CD4-positive, alpha-beta T cell treated with Interleukin-12 subunit alpha and Interleukin-12 subunit beta, for 1 hour (primary cell): ENCODE data around the gene NKAIN4.
"Not testable (repeated sequence)": the region's sequence is repeated elsewhere in the genome, so short reads cannot be mapped to it uniquely, and the experiment has no call there.

Experiments used
- DNase-seq: peaks from one replicate; pipeline ENCODE4 v3.0.0-alpha.2; 2020

Gene NKAIN4

DNA sequence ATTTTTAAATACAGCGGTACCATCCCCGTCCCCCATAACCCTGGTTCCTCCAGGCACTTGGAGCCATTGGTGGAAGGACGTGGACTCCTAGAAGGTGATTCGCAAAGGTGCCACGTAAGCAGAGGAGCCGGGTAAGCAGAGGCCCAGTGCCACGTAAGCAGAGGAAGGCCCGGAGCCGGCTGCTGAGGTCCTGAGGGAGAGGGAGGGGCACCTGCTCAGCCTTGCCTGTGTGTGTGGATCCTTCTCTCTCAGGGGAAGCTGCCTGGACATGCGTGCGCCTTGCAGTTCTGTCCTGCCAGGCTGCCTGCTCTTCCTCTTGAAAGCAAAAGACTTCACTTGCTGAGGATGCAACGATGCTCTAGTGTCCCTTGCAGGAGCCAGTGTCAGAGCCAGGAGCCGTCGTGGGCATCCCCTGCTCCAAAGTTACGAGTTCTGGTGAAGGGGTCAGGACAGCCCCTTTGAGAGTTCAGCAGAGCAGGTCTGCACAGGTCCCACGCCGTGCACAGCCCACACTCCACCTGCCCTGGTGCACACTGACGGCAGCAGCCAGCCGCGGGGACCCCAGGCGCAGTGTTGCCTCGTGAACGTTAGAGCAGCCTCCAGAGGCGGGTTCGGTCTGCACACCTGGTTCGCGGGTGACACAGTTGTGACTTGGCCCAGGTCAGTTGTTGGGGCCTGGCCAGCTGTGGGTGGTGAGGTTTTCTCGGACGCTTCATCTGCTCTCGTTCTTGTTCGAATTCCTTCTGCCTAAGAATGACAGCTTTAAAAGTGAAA lies 1.9 kb upstream of the NKAIN4 start:
- no peak for DNase-seq

DNA sequence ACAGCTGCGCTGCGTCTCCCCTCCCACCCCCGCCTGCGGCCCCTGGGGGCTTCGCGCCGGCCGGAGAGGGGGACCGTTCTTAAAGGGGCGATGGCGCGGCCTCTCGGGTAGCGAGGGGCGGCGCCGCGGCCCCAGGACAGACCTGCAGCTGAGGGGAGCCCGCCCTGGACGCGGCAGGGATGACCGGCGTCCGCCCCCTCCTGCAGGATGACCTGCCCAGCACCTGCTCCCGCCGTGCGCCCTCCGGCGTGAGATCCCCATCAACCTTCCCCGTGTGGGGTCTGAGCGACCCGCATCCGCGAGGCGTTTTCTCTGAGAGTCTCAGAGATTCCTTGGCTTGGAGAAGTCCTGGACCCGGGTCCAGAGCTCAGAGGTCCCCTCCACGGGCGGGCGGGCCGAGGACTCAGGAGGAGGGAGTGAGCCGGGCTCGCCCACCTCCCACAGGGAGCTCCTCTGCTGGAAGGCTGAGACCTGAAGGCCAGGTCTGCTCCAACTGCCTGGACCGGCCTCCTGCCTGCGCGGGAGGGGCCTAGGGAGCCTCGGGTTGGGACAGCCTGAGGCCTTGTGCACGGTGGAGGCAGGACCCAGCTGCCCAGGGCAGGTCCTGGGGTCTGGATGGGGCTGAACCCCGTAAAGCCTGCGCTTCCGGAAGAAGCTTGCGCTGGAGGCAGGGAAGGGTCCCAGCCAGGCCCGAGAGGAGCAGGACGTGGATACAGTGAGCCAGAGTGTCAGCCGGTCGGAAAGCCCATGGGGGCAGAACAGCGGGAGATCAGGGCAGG lies 532 bp upstream of the NKAIN4 start:
- no peak for DNase-seq

DNA sequence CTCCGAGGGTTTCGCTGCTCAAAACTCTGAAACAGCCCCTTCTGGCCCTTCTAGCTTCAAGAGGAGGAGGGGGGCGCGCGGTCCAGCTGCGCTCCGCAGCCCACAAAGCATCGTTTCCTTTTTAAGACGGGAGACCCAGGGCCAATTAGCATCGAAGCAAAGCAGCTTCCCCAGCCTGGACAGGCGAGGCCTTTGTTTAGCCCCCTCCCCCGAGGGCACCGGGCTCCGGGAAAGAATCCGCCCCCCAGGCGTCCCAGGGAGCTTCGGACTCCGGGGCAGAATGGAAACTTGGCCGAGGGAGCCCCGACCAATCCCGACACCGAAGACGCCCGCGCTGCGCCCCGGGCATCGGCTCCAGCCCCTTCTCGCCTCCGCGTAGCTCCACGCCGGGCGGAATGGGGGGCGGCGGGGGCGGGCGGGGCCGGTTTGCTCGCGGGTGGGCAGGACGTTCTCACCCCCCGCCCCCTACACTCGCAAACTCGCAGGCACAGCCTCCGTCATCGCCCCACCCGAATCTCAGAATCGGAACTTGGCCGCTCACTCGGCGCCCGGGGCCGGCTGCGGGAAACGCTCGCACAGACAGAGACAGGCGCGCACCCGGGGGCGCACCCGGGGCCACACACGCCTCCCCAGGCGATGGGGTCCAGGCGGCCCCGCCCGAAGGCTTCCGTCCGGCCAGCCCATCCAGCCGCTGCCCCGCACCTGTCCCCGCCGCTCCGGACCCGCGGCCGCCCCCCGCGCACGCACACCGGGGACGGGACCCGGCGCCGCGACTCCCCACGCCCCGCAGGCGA lies 628 bp downstream of the NKAIN4 start:
- no peak for DNase-seq

DNA sequence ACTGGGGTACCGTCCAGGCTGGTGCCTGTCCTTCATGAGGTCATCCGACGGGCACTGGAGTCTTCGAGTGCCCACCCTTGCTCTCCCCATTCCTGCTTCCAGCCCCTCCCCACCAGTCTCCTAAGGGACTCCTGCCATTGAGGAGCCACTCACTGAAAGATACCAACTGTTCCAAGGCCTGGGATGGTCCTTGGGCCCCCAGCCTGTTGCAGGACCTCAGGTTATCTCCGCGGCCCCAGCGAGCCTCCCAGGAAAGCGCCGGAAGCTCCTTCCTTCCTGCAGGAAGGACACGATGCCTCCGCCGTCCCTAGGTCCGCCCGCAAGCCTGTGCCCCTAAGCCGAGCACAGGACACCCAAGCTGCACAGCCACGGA lies 1.2 kb downstream of the NKAIN4 start:
- no peak for DNase-seq

DNA sequence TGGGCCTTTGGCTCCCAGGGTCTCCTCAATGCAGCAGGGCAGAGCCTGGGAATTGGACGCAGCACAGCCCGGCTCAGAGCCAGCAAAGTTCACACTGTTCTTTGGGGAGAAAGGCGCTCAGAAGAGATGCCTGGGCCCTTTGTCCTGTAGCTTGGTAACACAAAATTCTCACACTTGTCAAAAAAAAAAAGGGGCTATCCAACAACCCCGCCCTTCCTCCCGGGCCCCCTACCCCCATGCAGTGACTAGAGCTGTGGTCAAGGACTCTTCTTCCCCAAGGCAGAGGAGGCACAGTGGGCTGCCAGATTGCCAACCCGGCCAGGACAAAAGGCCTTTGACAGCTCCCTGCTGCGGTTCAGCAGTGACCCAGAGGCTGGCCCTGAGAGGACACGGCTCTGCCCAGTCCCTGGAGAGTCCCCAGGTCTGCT lies 2.0 kb downstream of the NKAIN4 start:
- no peak for DNase-seq

DNA sequence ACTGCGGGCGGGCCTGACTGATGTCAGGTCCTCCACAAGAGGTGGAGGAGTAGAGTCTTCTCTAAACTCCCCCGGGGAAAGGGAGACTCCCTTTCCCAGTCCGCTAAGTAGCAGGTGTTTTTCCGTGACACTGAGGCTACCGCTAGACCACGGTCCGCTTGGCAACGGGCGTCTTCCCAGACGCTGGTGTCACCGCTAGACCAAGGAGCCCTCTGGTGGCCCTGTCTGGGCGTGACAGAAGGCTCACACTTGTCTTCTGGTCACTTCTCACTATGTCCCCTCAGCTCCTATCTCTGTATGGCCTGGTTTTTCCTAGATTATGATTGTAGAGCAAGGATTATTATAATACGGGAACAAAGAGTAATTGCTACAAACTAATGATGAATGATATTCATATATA lies 2.9 kb downstream of the NKAIN4 start:
- DNase-seq = not testable (repeated sequence)

DNA sequence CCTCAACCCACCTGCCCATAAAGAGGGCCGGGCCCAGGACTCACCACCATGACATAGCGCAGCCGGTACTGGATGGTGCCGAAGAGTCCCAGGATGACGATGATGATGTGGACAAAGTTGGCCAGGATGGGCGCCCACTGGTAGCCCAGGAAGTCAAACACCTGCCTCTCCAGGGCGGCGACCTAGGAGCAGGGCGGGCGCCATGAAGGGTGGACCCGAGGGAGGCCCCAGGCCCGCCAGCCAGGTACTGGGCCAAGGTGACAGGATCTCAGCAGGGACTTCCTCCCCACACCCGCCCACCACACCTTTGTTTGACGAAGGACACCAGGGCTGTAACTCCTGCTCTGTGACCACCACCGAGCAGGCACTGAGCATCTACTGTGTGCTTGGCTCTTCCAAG lies 4.4 kb downstream of the NKAIN4 start:
- DNase-seq = no peak

DNA sequence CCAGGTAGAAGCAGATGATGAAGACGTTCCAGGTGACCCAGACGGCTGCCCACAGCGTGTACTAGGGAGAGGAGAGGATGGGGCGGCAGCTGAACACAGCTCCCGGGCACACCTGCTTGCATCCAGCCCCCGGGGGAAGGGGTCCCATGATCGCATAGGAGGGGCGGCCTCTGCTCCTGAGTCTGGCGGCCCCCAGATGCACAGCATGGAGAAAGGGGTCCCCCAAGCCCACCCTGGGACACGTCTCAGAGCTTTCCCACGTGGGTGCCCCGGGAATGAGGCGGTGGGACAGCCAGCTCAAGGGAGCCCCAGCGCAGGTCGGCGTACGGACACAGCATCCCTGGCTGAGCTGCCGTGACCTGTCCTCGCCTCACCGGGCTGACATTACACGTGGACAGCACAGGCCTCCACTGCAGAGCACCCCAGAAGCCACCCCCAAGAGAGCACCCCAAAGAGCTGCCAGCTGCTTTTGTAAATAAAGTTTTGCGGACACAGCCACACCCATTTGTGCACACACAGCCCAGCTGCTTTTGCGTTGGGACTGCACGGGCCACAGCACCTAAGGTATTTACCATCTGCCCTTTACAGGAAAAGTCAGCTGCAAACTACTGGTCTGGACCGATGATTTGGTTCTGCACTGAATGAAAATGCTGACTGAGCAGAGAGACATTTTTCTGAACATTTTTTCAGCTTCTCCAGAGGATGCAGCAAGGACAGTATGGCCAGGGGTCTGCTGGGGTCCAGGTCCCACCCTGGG lies 5.2 kb downstream of the NKAIN4 start:
- no peak for DNase-seq

DNA sequence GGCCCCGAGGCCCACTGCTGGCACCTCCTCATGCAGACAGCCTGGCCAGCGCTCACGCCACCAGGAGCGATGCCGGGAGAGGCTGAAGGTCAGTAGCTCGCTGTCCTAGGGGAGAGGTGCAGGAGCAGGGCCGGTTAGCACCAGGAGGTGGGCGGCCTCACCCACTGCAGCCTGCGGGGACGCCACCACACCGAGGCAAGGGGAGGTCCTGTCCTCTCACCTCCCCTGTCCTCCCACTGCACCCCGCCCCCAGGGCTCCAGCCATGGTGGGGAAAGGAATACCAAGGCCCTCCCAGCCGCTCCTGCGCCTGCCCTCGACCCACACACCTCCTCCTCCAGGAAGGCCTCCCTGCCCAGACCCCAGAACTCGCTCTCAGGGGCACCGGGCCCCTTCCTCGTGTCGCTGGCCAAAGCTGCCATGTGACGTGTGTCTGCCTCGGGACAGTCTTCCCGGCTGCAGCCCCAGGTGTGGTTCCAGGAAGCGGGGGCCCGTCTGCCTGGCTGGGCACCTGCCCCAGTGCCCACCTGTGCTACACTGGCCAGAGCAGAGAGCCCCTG lies 6.5 kb downstream of the NKAIN4 start:
- DNase-seq = no peak

DNA sequence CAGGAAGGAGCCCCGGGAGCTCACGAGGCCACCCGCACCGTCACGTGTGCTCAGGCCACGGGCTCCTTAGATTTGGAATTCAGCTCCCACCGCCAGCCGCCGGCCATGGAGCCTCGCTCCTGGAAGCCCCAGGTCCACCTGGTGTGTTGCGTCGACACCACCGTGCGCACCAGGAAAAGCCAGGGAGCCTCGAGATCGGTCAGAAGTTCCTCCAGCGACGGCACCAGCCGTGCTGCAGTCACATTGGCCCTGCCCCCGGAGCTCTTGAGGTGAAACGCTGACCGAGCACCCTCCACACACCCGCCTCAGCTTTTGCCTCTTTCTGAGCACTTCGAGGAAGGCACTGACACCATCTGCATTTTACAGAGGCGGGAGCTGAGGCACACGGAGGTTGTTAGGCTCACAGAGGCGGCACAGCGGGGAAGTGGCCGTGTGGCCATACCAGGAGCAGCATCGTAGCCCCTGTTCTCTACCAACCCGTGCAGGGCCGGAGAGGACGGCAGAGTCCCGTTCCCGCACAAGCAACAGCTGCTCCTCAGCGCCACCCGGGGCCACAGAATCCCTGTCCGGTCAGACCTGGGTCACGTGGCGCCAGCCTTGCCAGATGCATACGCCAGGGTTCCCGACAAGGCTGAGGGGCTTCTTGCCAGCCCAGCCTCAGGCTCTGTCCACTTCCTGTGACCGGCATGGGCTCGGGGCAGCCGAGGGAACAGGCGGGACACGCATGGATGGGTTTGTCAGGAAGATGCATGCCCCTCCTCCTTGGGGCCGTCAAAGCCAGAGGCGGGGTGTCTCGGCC lies 7.6 kb downstream of the NKAIN4 start:
- no peak for DNase-seq

DNA sequence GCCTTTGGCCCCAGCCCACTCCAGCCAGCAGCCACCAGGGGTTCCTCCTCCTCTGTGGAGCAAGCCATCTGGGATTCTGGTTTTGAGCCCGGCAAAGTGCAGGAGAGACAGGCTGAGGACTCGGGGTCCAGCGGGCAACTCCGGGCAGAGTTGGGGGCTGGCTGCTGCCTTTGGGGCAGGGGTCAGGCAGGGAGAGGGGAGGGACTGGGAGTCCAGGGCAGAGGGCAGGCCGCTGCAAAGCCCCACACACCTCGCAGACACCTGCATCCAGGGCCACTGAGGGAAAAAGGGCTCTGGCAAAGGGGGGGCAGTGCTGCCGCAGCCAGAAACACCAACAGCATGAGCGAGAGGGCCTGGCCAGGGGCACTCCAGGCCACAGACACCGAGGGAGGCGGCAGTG lies 9.8 kb downstream of the NKAIN4 start:
- no peak for DNase-seq

DNA sequence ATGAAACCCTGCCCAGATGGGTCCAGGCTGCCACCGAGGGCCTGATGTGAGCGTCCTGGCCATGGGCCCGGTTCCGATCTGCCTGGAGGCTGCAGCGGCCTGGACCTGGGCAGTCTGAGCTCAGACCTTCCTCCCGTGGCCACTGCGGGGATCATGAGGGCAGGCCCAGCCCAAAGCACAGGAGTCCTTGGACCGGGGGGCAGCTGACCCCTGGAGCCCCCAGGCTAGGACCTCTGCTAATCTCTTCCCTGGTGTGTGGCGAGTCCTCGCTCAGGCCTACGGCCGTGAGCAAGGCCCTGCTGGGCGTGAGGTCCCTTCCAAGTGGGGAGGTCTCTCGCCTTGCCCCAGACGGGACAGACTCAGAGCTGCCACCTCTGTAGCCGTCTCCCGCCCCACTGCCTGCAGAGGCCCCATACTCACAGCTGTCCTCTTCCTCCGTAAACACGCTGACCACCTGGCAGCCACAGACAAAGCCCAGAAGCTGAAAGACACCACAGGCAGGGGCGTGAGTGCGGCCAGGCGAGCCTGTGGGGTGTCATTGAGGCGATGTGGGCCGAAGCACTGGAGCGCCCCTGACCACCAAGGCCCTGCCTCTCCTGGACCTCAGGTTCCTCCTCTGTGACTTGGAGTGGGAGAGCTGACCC lies 10.5 kb downstream of the NKAIN4 start:
- DNase-seq = no peak

DNA sequence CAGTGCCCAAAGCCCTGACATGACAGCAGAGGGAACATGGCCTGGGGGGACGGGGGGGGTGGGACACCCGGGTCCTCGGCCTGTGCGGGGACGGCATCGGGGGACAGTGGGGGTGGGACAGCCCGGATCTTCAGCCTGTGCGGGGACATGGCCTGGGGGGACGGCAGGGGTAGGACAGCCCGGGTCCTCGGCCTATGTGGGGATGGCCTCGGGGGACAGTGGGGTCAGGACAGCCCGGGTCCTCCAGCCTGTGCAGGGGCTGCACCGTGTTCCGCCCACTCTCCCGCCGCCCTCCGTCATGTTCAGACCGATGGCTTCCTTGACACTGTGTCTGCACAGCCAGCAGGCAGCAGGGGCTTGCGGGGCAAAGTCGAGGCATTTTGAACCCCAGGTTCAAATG lies 11.5 kb downstream of the NKAIN4 start:
- DNase-seq = no peak

DNA sequence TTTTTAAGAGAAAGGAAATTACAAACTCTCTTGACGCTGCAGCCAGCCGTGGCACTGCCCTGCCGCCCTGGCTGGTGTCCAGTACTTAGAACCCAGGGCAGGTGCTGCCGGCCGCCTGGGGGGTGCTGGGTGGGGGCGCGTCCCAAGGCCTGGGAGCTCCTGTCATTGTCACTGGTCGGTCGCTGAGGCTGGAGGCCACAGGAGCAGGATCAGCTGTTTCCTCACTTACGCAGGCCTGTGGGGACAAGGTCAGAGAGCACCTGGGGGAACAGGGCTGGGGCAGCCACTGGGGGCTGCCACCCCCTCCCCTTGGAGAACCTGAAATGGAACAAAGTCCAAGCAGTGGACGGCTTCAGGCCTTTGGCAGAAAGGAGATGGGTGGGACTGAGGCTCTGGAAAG lies 13.0 kb downstream of the NKAIN4 start:
- DNase-seq = no peak

DNA sequence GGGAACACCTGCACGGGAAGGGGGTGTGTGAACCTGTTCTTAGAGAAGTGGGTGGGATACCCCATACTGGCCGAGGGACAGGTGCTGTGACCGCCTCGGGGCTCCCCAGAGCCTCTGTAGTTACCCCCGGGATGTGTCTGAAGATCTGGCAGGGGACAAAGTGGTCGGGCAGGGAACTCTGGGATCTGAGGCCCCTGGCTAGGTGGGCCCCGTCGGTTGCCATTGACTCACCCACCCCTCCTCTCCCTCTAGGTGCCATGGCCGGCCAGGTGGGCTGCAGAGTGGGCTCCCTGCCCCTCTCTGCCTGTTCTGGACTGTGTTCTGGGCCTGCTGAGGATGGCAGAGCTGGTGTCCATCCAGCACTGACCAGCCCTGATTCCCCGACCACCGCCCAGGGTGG lies 14.3 kb downstream of the NKAIN4 start:
- DNase-seq = no peak

DNA sequence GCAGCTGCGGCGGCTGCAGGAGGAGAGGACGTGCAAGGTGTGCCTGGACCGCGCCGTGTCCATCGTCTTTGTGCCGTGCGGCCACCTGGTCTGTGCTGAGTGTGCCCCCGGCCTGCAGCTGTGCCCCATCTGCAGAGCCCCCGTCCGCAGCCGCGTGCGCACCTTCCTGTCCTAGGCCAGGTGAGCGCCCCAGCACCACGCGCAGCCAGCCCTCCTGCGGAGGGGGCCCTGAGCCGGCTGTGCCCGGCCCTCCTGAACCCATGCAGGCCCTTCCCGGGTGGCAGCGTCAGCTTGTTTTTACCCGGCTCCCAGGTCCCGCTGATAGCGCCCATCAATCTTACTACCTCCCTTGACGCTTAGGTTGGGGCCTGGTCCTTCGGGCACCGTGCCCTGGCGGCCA lies 14.8 kb downstream of the NKAIN4 start:
- no peak for DNase-seq

DNA sequence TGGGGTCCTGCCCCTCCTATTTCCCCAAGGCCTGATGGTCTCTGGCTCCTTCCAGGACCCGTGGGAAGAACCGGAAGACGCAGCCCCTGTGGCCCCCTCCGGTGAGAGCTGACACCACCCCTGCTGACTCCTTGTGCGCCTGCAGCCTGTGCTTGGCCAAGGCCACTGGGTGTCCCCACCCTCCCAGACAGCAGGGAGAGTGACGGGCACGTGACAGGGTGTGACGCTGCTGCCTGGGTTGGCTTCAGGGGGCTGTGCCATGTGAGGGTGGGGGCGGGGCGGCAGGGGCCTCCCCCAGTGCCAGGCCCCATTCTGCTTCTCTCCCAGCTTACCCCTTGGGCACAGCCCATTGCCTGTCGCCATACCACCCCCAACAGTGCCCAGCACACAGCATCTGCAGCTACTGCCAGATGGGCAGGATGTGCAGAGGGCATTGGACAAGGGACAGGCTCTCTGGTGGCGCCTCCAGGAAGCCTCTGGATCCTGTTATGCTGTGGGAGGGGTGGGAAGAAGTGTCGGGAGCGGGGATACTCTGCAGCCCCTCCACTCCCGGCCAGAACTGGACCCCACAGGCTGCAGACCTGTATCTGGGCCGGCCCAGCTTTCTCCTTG lies 15.6 kb downstream of the NKAIN4 start:
- no peak for DNase-seq

DNA sequence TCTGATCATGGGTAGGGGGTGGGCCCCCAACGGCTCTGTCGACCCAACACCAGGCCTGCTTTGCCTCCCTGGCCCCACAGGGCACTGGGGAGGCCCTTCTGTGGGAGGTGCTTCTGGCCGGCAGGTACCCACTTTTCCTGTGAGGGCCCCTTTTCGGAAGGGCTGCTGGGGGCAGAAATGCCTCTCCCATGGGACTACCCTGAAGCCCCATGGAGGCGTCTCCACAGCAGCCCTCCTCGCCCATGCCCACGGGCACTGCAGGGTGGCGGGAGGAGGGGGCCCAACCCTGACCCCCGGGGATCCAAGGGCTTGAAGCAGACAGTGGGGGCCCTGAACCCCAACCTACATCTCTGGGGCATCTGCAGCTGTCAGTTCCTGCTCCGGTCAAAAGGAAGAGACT lies 16.2 kb downstream of the NKAIN4 start:
- no peak for DNase-seq

DNA sequence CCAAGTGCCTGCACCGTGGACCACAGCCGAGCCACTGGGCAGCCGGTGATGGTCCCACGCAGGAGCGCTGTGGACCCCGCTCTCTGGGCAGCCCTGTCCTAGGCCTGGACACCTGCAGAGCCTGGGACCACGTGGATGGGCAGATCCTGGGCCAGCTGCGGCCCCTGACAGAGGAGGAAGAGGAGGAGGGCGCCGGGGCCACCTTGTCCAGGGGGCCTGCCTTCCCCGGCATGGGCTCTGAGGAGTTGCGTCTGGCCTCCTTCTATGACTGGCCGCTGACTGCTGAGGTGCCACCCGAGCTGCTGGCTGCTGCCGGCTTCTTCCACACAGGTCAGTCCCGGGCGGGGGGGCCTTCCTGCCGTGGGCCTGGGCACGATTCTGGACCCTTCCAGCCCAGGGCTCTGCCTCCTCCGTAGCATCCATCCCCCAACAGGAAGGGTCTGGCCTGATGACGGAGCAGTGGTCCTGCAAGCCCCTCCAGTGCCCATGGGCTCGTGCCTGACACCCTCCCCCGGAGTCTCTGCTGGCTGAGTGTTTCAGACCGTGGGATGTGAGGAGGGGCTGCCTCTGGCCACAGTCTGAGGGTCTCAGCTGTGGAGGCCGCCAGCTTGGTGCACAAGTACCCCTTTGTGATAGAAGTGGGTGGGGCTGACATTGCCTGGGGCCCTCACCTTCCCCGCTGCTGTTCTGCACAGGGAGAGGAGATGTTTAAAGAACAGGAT lies 18.0 kb downstream of the NKAIN4 start:
- DNase-seq = no peak

DNA sequence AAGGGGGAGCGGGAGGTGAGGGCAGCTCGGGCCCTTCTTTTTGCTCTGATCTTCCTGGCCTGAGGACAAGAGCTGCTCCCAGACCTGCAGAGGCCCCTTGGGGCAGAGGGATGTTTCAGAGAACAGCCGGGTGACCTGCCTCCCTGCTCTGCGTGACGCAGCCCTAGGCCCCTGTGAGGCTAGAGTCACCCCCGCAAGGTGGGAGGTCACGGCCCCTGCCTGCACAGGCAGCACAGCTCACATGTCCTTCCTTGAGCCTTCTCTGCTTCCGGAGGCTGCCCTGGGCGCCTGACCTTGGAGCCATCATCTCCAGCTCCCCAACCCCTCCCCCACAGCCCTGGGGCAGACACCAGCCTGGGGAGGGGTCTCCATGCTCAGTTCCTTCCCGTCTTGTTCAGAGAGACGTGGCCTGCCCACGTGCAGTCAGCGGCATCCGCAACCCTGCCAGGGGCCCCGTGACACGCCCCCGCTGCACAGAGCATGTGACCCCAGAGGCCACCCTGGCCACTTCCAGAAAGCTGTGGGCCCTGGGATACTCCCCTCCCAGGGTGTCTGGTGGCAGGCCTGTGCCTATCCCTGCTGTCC lies 18.8 kb downstream of the NKAIN4 start, which contains the start of gene BIRC7:
Gene BIRC7, plus strand, starts transcription at position 507 of the 585 bp plus-strand sequence. CDS start 192 bp downstream, outside the sequence.
- no peak for DNase-seq
